GM23338 (cell line): ENCODE results near the gene SORCS3. TPM values are rescaled to one million over a fixed set of nuclear protein-coding genes. Genes with fewer than 3 reads are reported as not detected.

Source experiments
- ATAC-seq: fragments of 200-7000 bp; cut with Tn5 transposase; 3 replicates; pipeline ENCODE4 v1.9.1; 2020
- DNase-seq: peaks from one replicate; pipeline ENCODE4 v3.0.0-alpha.2; 2015; ENCODE audit warnings: low spot score
- H2AFZ ChIP-seq: fragments of 200-600 bp; sonication (generic); 2 replicates; pipeline ENCODE4 v1.8.0; 2016; ENCODE audit warnings: antibody characterized with exemption, mild to moderate bottlenecking, moderate library complexity
- H3F3A ChIP-seq: fragments of 200-600 bp; sonication (generic); replicated peaks from 2 replicates; pipeline ENCODE4 v1.8.0; 2017; ENCODE audit warnings: antibody characterized with exemption, mixed run types, low read depth
- H3K27ac ChIP-seq: fragments of 200-600 bp; sonication (generic); 2 replicates; pipeline ENCODE4 v1.6.1; 2016; ENCODE audit warnings: low read depth
- H3K27me3 ChIP-seq: fragments of 200-600 bp; sonication (generic); 2 replicates; pipeline ENCODE4 v1.8.0; 2016; ENCODE audit warnings: mild to moderate bottlenecking, mixed run types, moderate library complexity; ENCODE audit not compliant: insufficient read depth
- H3K36me3 ChIP-seq: fragments of 200-600 bp; sonication (generic); 2 replicates; pipeline ENCODE4 v1.8.0; 2016; ENCODE audit warnings: mild to moderate bottlenecking; ENCODE audit not compliant: insufficient read depth
- H3K4me1 ChIP-seq: fragments of 200-600 bp; sonication (generic); 2 replicates; pipeline ENCODE4 v1.8.0; 2016; ENCODE audit warnings: mild to moderate bottlenecking, moderate library complexity; ENCODE audit not compliant: insufficient read depth
- H3K4me2 ChIP-seq: fragments of 200-600 bp; sonication (generic); 2 replicates; pipeline ENCODE4 v1.7.1; 2017; ENCODE audit warnings: mixed run types
- H3K4me3 ChIP-seq: fragments of 200-600 bp; sonication (generic); 2 replicates; pipeline ENCODE4 v1.6.1; 2016; ENCODE audit warnings: mixed run types
- H3K79me2 ChIP-seq: fragments of 200-600 bp; sonication (generic); replicated peaks from 2 replicates; pipeline ENCODE4 v1.8.0; 2017; ENCODE audit warnings: mild to moderate bottlenecking; ENCODE audit not compliant: insufficient read depth
- H3K9me2 ChIP-seq: fragments of 200-600 bp; sonication (generic); 2 replicates; pipeline ENCODE4 v1.8.0; 2017; ENCODE audit not compliant: insufficient read depth
- H4K20me1 ChIP-seq: fragments of 200-600 bp; sonication (generic); replicated peaks from 2 replicates; pipeline ENCODE4 v1.8.0; 2017; ENCODE audit warnings: mild to moderate bottlenecking; ENCODE audit not compliant: insufficient read depth
- H3K27ac Mint-ChIP-seq: 2 replicates; pipeline ENCODE4 v1.8.0; 2020; ENCODE audit warnings: inconsistent platforms, mild to moderate bottlenecking, moderate library complexity, mixed read lengths
- H3K27me3 Mint-ChIP-seq: 3 replicates; pipeline ENCODE4 v1.8.0; 2022; ENCODE audit warnings: low read depth, mild to moderate bottlenecking, moderate library complexity, mixed read lengths, inconsistent platforms; ENCODE audit not compliant: insufficient read depth, poor library complexity
- H3K36me3 Mint-ChIP-seq: 3 replicates; pipeline ENCODE4 v1.8.0; 2021; ENCODE audit warnings: low read depth, mild to moderate bottlenecking, inconsistent platforms, moderate library complexity, mixed read lengths
- H3K4me1 Mint-ChIP-seq: 3 replicates; pipeline ENCODE4 v1.8.0; 2020; ENCODE audit warnings: mild to moderate bottlenecking, inconsistent platforms, mixed read lengths
- H3K4me3 Mint-ChIP-seq: 3 replicates; pipeline ENCODE4 v1.8.0; 2021; ENCODE audit warnings: moderate library complexity, mild to moderate bottlenecking, inconsistent platforms, mixed read lengths
- H3K9me3 Mint-ChIP-seq: 3 replicates; pipeline ENCODE4 v1.8.0; 2020; ENCODE audit warnings: moderate library complexity, mild to moderate bottlenecking, inconsistent platforms, mixed read lengths
- CREB1 ChIP-seq: fragments of 250-450 bp; sonication (Bioruptor Pico); IDR thresholded peaks from 2 replicates; pipeline ENCODE4 v1.5.0; 2020; ENCODE audit warnings: low read depth, mild to moderate bottlenecking, moderate library complexity
- CTCF ChIP-seq, 2 experiments: fragments of 200-600 bp in 1 of 2; sonication (generic) in 1 of 2; conservative IDR thresholded peaks; 2 replicates each; pipeline versions ENCODE4 v1.5.1 to v1.6.1; 2016 to 2017; ENCODE audit warnings: antibody characterized with exemption in 2 of 2, low read depth in 2 of 2, mild to moderate bottlenecking in 2 of 2, moderate library complexity in 1 of 2
- ETS1 ChIP-seq: IDR thresholded peaks from 2 replicates; pipeline ENCODE4 v1.6.1; 2016; ENCODE audit warnings: antibody characterized with exemption
- EZH2 ChIP-seq: fragments of 200-600 bp; sonication (generic); IDR thresholded peaks from one replicate; pipeline ENCODE4 v1.8.0; 2017; ENCODE audit warnings: antibody characterized with exemption, mild to moderate bottlenecking, low read depth; ENCODE audit not compliant: unreplicated experiment
- EZH2phosphoT487 ChIP-seq: fragments of 200-600 bp; sonication (generic); IDR thresholded peaks from one replicate; pipeline ENCODE4 v1.8.1; 2018; ENCODE audit warnings: antibody characterized with exemption; ENCODE audit not compliant: unreplicated experiment
- JUNB ChIP-seq: IDR thresholded peaks from one replicate; pipeline ENCODE4 v1.6.1; 2016; ENCODE audit warnings: antibody characterized with exemption; ENCODE audit not compliant: unreplicated experiment
- NANOG ChIP-seq: IDR thresholded peaks from 2 replicates; pipeline ENCODE4 v1.6.1; 2016; ENCODE audit warnings: antibody characterized with exemption, borderline replicate concordance
- POLR2AphosphoS5 ChIP-seq: IDR thresholded peaks from 2 replicates; pipeline ENCODE4 v1.6.1; 2016; ENCODE audit warnings: antibody characterized with exemption, low read depth
- REST ChIP-seq: IDR thresholded peaks from one replicate; pipeline ENCODE4 v1.6.1; 2018; ENCODE audit warnings: antibody characterized with exemption; ENCODE audit not compliant: unreplicated experiment
- STAT1 ChIP-seq: IDR thresholded peaks from one replicate; pipeline ENCODE4 v1.6.1; 2016; ENCODE audit warnings: antibody characterized with exemption; ENCODE audit not compliant: unreplicated experiment
- ZNF114 ChIP-seq: fragments of 250-450 bp; sonication (Bioruptor Pico); IDR thresholded peaks from 2 replicates; pipeline ENCODE4 v1.5.0; 2020; ENCODE audit warnings: mild to moderate bottlenecking, moderate library complexity
- ZNF331 ChIP-seq: fragments of 250-450 bp; sonication (Bioruptor Pico); IDR thresholded peaks from 2 replicates; pipeline ENCODE4 v1.5.0; 2020; ENCODE audit warnings: low read depth, mild to moderate bottlenecking, moderate library complexity
- polyA plus RNA-seq: library from polyadenylated mRNA; unstranded; fragments of >200 nt; fragmentation: Nextera tagmentation; extraction: Ambion mirVana; gene quantifications from 2 replicates; pipeline ENCODE4 v1.2.1, GENCODE V29; 2016
- total RNA-seq: library from RNA; depleted of rRNA; stranded (reverse); fragments of >200 nt; shearing (Covaris generic); gene quantifications from 2 replicates; pipeline ENCODE4 v1.2.3, GENCODE V29; 2014

The SORCS3 gene
- total and polyA plus RNA-seq, 2 experiments from 2014 or later: 0.37 to 1.4 TPM

- no peak for TF ChIP-seq CTCF (conservative IDR thresholded peaks at IDR 0.05; ENCODE audit: low read depth in 2 of 2)
- no peaks in the 10 kb centered on the region for H3K36me3 Mint-ChIP-seq
- H3K4me3 ChIP-seq: no peak overlapping the region
- H3K4me1 Mint-ChIP-seq: peaks cover 7% of the 10 kb centered on the region; the same call in 1 of the 3 replicates
- no peak overlapping the region for H3K27ac ChIP-seq
- no peak overlapping the region for H2AFZ ChIP-seq
- H3K36me3 ChIP-seq: no peaks in the 10 kb centered on the region
- H3K79me2 ChIP-seq: no peaks in the 10 kb centered on the region
- no peak overlapping the region for H3K27ac Mint-ChIP-seq
- no peaks in the 10 kb centered on the region for H4K20me1 ChIP-seq
- no peak overlapping the region for H3K4me2 ChIP-seq
- no peaks in the 10 kb centered on the region for H3K4me1 ChIP-seq
- H3K27me3 Mint-ChIP-seq: peaks cover 1% of the 10 kb centered on the region
- H3K27me3 ChIP-seq: no peaks in the 10 kb centered on the region
- no peak for DNase-seq
- peaks cover 2% of the 10 kb centered on the region; the same call in 1 of the 2 replicates for H3K9me2 ChIP-seq
- H3F3A ChIP-seq: no peaks in the 10 kb centered on the region
- no peak overlapping the region for H3K4me3 Mint-ChIP-seq
- no peak for ATAC-seq
- H3K9me3 Mint-ChIP-seq: no peaks in the 10 kb centered on the region
Observed at GRCh38 chr10:104780946-104781595, 140.0 kb downstream of the SORCS3 start.

- H3K9me2 ChIP-seq: peaks cover 6% of the 10 kb centered on the region
- no peaks in the 10 kb centered on the region for H4K20me1 ChIP-seq
- H3K4me3 ChIP-seq: no peak overlapping the region
- H3K79me2 ChIP-seq: no peaks in the 10 kb centered on the region
- no peaks in the 10 kb centered on the region for H3K4me1 Mint-ChIP-seq
- H3K27ac Mint-ChIP-seq: no peak overlapping the region
- no peaks in the 10 kb centered on the region for H3K27me3 ChIP-seq
- H3K9me3 Mint-ChIP-seq: peaks cover 10% of the 10 kb centered on the region; the same call in 2 of the 3 replicates
- H2AFZ ChIP-seq: no peak overlapping the region
- H3K4me1 ChIP-seq: no peaks in the 10 kb centered on the region
- H3K4me2 ChIP-seq: no peak overlapping the region
- DNase-seq (no peak), ATAC-seq (no peak)
- no peaks in the 10 kb centered on the region for H3K36me3 Mint-ChIP-seq
- TF ChIP-seq ZNF114 (CRISPR knock-in tag) (no peak), POLR2AphosphoS5 (no peak), ZNF331 (CRISPR knock-in tag) (no peak), EZH2phosphoT487 (no peak), JUNB (no peak), NANOG (no peak), EZH2 (no peak), CREB1 (CRISPR knock-in tag) (no peak), STAT1 (no peak), CTCF (conservative IDR thresholded peaks at IDR 0.05; ENCODE audit: low read depth in 2 of 2) (no peak), ETS1 (no peak), REST (no peak)
- H3K27ac ChIP-seq: no peak overlapping the region
- H3K36me3 ChIP-seq: no peaks in the 10 kb centered on the region
- H3K27me3 Mint-ChIP-seq: no peaks in the 10 kb centered on the region
- H3K4me3 Mint-ChIP-seq: no peak overlapping the region
- H3F3A ChIP-seq: no peaks in the 10 kb centered on the region
Observed at GRCh38 chr10:104784452-104784851, 143.4 kb downstream of the SORCS3 start.
